ENCODE data around the gene ATP10A. TPM values are rescaled to one million over a fixed set of nuclear protein-coding genes. Genes with fewer than 3 reads are reported as not detected.
"Not testable (repeated sequence)": the region's sequence is repeated elsewhere in the genome, so short reads cannot be mapped to it uniquely, and the experiment has no call there.

Gene ATP10A
- total and polyA plus RNA-seq, 7 donors: 0.08 to 0.60 (median 0.36) TPM

DNA sequence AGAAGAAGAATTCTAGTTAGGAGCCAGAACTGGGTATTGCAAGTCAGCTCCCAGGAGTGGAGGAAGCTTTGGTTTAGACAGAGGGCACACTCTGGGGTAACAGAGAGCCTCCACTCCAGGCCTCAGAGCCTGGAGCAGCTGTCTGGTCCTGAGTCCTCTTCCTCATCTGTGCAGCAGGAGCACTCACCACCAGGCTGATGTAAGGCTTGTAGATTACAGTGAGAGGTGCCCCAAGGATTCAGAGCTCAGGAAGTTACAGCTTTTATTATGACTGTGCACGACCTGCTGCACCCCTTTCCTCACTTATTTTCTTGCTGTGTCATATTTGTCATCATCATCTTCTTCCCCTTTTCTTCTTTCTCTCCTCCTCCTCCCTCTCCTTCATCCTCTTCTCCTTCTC is 210.4 kb downstream of the ATP10A start:
- Histone ChIP-seq H3K9me3 (no peaks in the 10 kb centered on the region), H3K27ac (no peak overlapping the region), H3K4me1 (no peaks in the 10 kb centered on the region), H3K36me3 (ENCODE audit: insufficient read depth in 1 of 2, low read depth in 1 of 2) (no peaks in the 10 kb centered on the region), H3K27me3 (ENCODE audit: insufficient read depth in 3 of 3, low read length in 2 of 3) (no peaks in the 10 kb centered on the region), H3K4me3 (no peak overlapping the region)
- 31 to 50% (median 47%) methylated on average over 1 of the region's 1 CpG for whole genome bisulfite sequencing, 3 donors
- DNase-seq (no peak), ATAC-seq (no peak)
- intact Hi-C loops (cut with DNase I): no loop called here
- TF ChIP-seq CTCF (IDR thresholded peaks at IDR 0.05): no peak

DNA sequence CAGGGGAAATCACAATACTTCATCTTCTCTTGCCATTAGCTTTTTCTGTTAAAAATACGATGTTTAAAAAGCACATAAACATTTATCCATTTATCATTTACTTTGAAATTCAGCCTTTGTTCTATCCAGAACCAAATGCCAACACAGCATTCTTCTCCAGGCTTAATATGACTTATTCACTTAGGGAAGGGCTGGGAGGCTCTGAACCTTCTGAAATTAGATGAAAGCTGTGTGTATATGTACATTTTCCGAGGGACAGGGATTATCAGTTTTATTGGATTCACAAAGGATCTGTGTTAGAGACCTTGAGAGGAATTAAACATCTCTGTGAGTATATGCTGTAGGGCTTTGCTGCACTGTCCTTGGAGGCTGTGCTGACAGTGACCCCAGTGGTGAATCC is 213.7 kb downstream of the ATP10A start:
- H3K4me3 ChIP-seq: no peak overlapping the region
- DNase-seq (no peak), ATAC-seq (no peak)
- intact Hi-C loops (cut with DNase I): no loop called here
- H3K27ac ChIP-seq: no peak overlapping the region
- H3K9me3 ChIP-seq: no peaks in the 10 kb centered on the region
- H3K4me1 ChIP-seq: no peaks in the 10 kb centered on the region
- no peak for TF ChIP-seq CTCF (IDR thresholded peaks at IDR 0.05)
- H3K27me3 ChIP-seq (ENCODE audit: insufficient read depth in 3 of 3, low read length in 2 of 3): no peaks in the 10 kb centered on the region
- WGBS, 3 donors: 55 to 62% (median 57%) methylated on average over 2 of the region's 2 CpGs
- H3K36me3 ChIP-seq (ENCODE audit: insufficient read depth in 1 of 2, low read depth in 1 of 2): no peaks in the 10 kb centered on the region

GRCh38 chr15:25643120-25643519 is 220.0 kb downstream of the ATP10A start:
- Histone ChIP-seq H3K4me1 (no peaks in the 10 kb centered on the region), H3K27me3 (ENCODE audit: insufficient read depth in 3 of 3, low read length in 2 of 3) (no peaks in the 10 kb centered on the region), H3K36me3 (ENCODE audit: insufficient read depth in 1 of 2, low read depth in 1 of 2) (no peaks in the 10 kb centered on the region), H3K27ac (no peak overlapping the region), H3K4me3 (no peak overlapping the region), H3K9me3 (no peaks in the 10 kb centered on the region)
- no peak for ATAC-seq
- DNase-seq: no peak
- intact Hi-C loops (cut with DNase I): no loop called here
- TF ChIP-seq CTCF (IDR thresholded peaks at IDR 0.05): no peak
- WGBS, 3 donors: 61 to 66% (median 64%) methylated on average over 4 of the region's 4 CpGs

- DNase-seq: no peak
- Histone ChIP-seq H3K36me3 (ENCODE audit: insufficient read depth in 1 of 2, low read depth in 1 of 2) (no peaks in the 10 kb centered on the region), H3K27me3 (ENCODE audit: insufficient read depth in 3 of 3, low read length in 2 of 3) (no peaks in the 10 kb centered on the region), H3K4me3 (no peak overlapping the region), H3K4me1 (no peaks in the 10 kb centered on the region), H3K9me3 (no peaks in the 10 kb centered on the region), H3K27ac (no peak overlapping the region)
- intact Hi-C loops (cut with DNase I): no loop called here
- no peak for ATAC-seq
- 75 to 86% (median 78%) methylated on average over 6 of the region's 6 CpGs for WGBS, 3 donors
- TF ChIP-seq CTCF (IDR thresholded peaks at IDR 0.05): no peak
Measured at GRCh38 chr15:25641762-25642161, 221.4 kb downstream of the ATP10A start.

GRCh38 chr15:25641361-25641760 is 221.8 kb downstream of the ATP10A start:
- no peaks in the 10 kb centered on the region for H3K27me3 ChIP-seq (ENCODE audit: insufficient read depth in 3 of 3, low read length in 2 of 3)
- no peak for TF ChIP-seq CTCF (IDR thresholded peaks at IDR 0.05)
- H3K9me3 ChIP-seq: no peaks in the 10 kb centered on the region
- intact Hi-C loops (cut with DNase I): no loop called here
- ATAC-seq (no peak), DNase-seq (no peak)
- no peak overlapping the region for H3K27ac ChIP-seq
- H3K36me3 ChIP-seq (ENCODE audit: insufficient read depth in 1 of 2, low read depth in 1 of 2): no peaks in the 10 kb centered on the region
- no peaks in the 10 kb centered on the region for H3K4me1 ChIP-seq
- 57 to 63% (median 58%) methylated on average over 3 of the region's 3 CpGs for WGBS, 3 donors
- H3K4me3 ChIP-seq: no peak overlapping the region

GRCh38 chr15:25640959-25641358 is 222.2 kb downstream of the ATP10A start:
- ATAC-seq; H3K27me3 ChIP-seq (ENCODE audit: insufficient read depth in 3 of 3, low read length in 2 of 3); H3K36me3 ChIP-seq (ENCODE audit: insufficient read depth in 1 of 2, low read depth in 1 of 2); H3K4me3 ChIP-seq; H3K9me3 ChIP-seq; intact Hi-C loops (cut with DNase I); H3K27ac ChIP-seq; DNase-seq; H3K4me1 ChIP-seq: not testable (repeated sequence)
- 82 to 84% (median 83%) methylated on average over 4 of the region's 4 CpGs for WGBS, 3 donors
